Measurements from ENCODE around the gene FHOD3.

The FHOD3 gene

DNA sequence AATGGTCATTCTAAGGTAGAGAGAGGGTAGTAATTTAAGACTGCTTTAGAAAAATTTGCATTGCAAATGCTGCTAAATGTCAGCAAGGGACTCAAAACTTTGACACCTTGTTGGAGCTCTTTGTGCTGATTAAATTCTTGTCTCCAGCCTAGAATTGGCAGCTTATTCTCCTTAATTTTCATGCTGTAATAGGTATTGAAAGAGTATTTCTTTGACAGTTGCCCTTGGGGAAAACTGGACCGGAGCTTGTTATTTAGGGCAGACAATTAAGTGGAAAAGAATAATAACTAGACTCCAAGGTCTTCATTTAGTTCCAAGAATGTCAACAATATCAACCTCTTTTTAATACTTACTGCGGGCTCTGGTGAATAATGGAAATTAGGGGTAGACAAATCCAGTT is 267.3 kb downstream of the FHOD3 start:
- DNase-seq = no peak

DNA sequence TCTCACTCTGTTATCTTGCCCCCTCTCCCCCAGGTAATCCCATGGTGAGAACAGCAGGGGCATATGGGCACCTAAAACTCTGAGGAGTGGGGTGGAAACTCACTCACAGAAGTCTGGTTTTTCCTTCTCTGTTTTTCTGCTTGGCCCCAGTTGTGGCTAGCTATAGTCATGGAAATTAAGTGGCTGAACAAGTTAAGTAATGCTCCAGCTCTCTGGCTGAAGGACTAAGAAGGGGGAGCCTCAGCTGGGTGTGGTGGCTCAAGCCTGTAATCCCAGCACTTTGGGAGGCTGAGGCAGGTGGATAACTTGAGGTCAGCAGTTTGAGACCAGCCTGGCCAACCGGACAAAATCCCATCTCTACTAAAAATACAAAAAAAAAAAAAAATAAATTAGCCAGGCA is 270.3 kb downstream of the FHOD3 start:
- no peak for DNase-seq

GRCh38 chr18:36568487-36568886 is 271.0 kb downstream of the FHOD3 start:
- DNase-seq = no peak

DNA sequence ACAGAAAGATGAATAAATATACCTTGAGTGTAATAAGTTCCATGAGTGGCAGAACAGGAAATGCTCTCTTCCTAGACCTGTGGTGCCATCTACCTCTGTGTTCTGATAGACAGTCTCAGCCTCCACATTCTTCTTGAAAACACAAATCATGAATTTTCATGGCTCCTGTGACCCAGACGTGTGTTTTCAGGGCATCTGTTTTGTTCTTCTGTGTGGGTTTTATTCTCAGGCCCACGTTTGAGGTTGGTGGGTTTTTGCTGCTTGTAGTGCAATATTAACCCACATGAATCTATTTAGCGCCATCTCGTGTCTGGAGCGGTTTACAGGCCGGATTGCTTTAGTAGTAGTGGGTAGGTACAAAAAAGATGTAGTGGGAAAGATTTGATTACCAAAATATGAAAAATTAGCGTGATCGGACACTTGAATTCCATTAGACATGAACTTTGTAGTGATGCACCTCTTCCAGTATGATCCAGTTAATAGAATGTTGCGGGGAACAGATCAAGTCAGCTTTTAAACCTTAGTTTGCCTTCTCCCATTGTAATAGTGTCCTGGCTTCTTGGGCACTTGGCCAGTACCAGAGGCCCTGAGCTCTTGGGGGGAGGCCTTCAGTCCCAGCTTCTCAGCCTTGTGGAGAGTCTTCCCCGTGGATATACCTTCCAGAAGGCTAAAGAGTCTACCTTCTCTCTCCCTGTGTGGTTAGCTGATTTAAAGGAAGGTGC is 274.8 kb downstream of the FHOD3 start:
- DNase-seq = peak in 1 of 2 donors; percentile 14

- DNase-seq = no peak
Measured at GRCh38 chr18:36576339-36576738, 278.8 kb downstream of the FHOD3 start.

GRCh38 chr18:36578871-36579710 is 281.6 kb downstream of the FHOD3 start:
- DNase-seq = no peak

DNA sequence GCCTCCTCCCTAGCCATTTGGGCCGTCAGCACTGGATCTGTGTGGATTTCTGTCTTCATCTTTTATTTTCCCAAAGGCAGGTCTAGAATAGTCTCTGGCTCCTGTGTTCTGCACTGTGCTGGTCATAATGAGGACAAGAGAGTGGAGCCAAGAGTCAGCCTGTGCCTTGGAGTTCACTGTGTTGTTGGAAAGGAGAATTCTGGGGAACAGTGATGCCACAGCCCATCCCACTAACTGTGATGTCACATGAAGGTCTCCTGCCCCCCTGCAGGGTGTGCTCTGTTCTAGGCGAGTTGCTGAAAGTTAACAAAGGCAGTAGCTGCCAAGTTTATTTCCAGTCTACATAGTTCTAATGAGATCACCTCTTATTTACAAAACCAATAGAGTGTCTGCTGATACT is 282.8 kb downstream of the FHOD3 start:
- no peak for DNase-seq

- no peak for DNase-seq
Measured at GRCh38 chr18:36580874-36581750, 283.6 kb downstream of the FHOD3 start.

DNA sequence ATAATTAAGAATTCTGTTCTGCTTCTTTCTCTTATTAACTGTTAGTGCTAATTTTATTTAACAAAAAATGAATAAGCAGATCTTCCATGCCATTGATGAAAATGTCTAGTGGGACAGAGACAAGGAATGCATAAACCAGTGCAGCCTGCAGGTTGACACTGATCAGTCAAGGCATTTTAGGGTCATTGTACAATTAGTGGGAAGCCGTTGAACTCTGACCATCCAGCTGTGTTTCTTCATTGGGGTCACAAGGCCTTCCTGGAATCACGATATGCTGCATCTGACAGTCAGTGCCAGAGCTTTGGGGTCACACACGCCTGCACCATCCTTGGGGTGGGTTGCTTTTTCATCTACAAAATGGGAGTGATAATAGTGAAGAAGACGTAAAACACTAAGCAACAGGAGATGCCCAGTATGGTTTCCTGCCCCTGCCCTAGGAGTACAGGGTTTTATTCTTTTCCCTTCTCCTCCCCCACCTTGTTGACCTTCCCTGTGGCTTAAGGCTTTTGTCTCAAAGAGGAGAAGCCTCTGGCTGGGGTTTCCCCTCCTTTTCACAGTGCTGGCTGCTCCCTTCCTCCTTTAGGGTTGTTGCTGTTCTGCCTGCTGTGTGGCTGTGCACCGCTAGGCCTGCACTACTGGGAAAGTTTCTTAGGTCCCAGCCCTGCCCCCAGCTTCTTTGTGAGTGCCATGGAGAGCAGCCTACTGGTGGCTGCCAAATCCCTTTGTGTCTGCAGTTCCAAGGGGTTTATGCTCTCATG is 285.7 kb downstream of the FHOD3 start:
- DNase-seq = no peak

DNA sequence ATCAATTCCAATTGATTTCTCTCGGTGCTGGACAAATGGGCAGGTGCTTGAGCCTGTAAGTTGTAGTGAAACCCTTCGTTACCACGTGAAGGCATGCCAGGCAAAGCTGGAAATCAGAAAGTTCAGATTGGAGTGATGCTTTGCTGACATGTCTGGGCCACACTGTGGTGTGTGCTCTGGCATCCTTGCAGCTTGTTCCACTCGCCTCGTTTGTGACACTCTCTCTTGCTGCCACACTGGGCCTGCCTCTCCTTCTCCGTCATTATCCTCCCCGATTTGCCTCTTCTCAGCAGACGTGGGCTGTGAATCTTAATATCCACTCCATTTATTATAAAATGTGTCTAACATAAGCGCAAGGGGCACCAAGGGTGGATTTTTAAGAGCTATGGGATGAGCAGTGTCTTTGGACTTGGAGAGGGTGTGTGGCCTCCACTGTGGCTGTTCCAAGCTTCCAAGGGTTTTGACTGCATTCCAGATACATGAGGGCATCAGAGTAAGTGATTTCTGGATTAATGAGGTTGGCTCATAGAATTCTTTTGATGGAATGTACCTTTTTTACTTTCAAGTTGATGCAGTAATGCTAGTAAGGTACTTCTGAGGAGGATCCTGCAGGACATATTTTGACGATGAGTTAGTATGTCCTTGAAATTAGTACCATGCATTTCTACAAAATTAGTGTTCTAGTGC is 292.5 kb downstream of the FHOD3 start:
- DNase-seq = no peak

GRCh38 chr18:36590621-36591580 is 293.4 kb downstream of the FHOD3 start:
- no peak for DNase-seq

GRCh38 chr18:36592282-36592681 is 294.8 kb downstream of the FHOD3 start:
- DNase-seq = no peak

GRCh38 chr18:36593001-36593400 is 295.5 kb downstream of the FHOD3 start:
- DNase-seq = no peak

- no peak for DNase-seq
Measured at GRCh38 chr18:36593641-36594040, 296.1 kb downstream of the FHOD3 start.

DNA sequence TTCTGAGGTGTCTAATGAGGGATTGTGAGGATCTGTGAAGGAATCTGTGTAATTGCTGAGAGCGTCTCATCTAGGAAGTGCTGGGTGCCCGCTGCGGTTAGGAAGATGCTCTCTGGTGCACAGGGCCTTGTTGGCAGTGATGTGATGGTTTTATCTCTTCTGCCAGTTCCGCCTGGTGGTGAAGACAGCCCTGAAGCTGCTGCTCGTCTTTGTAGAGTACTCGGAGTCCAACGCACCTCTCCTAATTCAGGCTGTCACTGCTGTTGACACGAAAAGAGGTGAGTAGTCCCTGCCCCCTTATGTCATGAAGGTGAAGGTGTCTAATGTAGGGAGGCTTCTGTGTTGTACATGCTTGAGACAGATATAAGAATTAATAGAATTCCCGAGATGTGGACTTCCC is 297.1 kb downstream of the FHOD3 start:
- DNase-seq = no peak

- no peak for DNase-seq
Measured at GRCh38 chr18:36595046-36595817, 297.7 kb downstream of the FHOD3 start.

DNA sequence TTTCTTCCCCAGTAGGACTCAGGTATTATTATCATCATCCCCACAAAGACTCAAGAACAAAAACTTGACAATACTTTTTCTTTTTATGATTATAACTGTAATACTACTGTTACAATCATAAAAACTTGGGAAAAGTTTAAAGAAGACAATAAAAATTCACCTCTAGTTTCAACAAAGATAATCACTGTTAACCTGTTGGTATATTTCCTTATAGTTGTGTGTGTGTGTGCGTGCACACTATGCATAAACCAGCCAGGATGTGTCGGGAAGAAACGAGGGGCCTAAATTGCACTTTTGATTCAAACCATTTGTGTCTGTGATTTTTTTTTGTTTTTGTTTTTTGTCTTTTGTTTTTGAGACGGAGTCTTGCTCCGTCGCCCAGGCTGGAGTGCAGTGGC is 298.3 kb downstream of the FHOD3 start:
- no peak for DNase-seq

DNA sequence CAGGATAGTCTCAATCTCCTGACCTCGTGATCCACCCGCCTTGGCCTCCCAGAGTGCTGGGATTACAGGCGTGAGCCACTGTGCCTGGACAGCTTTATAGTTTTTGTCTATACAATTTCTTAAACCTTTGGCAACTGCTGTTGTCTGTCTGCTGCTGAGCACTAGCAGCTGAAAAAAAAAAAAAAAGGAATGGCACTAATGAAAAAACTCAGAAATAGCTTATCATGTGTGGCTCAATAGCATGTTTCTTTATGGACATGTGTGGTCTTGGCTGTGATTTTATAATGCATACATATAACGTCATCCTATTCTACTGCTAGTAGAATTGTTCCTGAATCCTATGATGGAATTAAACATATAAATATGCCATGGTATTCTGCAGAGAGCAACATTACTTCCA is 300.1 kb downstream of the FHOD3 start:
- no peak for DNase-seq

DNA sequence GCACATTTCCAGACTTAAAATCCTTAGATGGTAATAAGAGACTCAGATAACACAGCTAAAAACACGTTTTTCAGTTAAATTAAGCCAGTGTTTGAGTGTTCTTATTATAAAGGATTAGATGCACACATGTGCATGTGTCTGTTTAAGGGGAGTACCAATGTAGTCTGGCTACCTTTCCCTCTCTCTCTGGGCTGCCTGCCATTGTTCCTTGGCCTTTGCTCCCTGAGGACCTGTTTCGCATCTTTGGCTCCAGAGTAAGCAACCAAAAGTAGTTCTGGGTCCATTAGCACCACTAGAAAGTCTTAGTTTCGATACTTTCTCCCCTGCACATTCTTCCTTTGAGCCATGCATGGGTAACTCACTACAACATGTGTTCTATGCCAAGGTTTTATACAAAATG is 303.0 kb downstream of the FHOD3 start:
- no peak for DNase-seq

- DNase-seq = no peak
Measured at GRCh38 chr18:36601316-36601715, 303.8 kb downstream of the FHOD3 start.

Data from CD4-positive, alpha-beta T cell treated with Interferon alpha-2 for 1 hour (primary cell).